Measurements from ENCODE around the gene DTD2.

DTD2 gene

GRCh38 chr14:31420319-31421111, 36.8 kb downstream of the DTD2 start, which contains the start of gene HEATR5A:
HEATR5A (minus strand) TSS chr14:31420550; CDS start chr14:31402975, 17,575 bp downstream.
- no peak; the same call in 1 of the 2 replicates for TF ChIP-seq CTCF (IDR thresholded peaks at IDR 0.05)

GRCh38 chr14:31419967-31420318, 37.4 kb downstream of the DTD2 start:
- TF ChIP-seq CTCF (IDR thresholded peaks at IDR 0.05), result no peak

- TF ChIP-seq CTCF (IDR thresholded peaks at IDR 0.05), result no peak
Measured at GRCh38 chr14:31419179-31419966, 37.9 kb downstream of the DTD2 start.

GRCh38 chr14:31418440-31418839, 38.9 kb downstream of the DTD2 start:
- no peak for TF ChIP-seq CTCF (IDR thresholded peaks at IDR 0.05)

- no peak for TF ChIP-seq CTCF (IDR thresholded peaks at IDR 0.05)
Measured at GRCh38 chr14:31414190-31414833, 43.0 kb downstream of the DTD2 start.

- TF ChIP-seq CTCF (IDR thresholded peaks at IDR 0.05), result no peak
Measured at GRCh38 chr14:31411218-31411727, 46.0 kb downstream of the DTD2 start.

- TF ChIP-seq CTCF (IDR thresholded peaks at IDR 0.05), result no peak
Measured at GRCh38 chr14:31410048-31410650, 47.2 kb downstream of the DTD2 start.

Data from LNCAP (cell line).